ENCODE data around the gene GLB1L2.

GRCh38 chr11:134293119-134294113 is 38.4 kb upstream of the GLB1L2 start:
- no peak for TF ChIP-seq CTCF (IDR thresholded peaks at IDR 0.05; ENCODE audit: low read length)
- no peak for TF ChIP-seq EZH2 (IDR thresholded peaks at IDR 0.05; ENCODE audit: borderline replicate concordance, low read length)
